A549 (cell line): ENCODE measurements around the gene TMC5. TPM values are rescaled to one million over a fixed set of nuclear protein-coding genes. Genes with fewer than 3 reads are reported as not detected.

ENCODE experiments used
- ATAC-seq, 2 experiments: fragments of 200-7000 bp in 1 of 2; fragments of >200 bp in 1 of 2; cut with Nextera tagmentation in 1 of 2; cut with Tn5 transposase in 1 of 2; 3 replicates each; pipeline versions ENCODE4 v1.8.0 to v1.9.1; 2018 to 2020; ENCODE audit warnings: mild to moderate bottlenecking in 1 of 2, moderate library complexity in 1 of 2
- CTCF ChIA-PET: fragments of 300-600 bp; sonication (Branson Sonifier 250); formaldehyde crosslinking; extraction: SDS; loops from one replicate; lab custom pipeline; 2021; ENCODE audit warnings: antibody characterized with exemption, inconsistent platforms; lab: Yijun Ruan, JAX
- POLR2A ChIA-PET: fragments of 350-600 bp; formaldehyde crosslinking; extraction: SDS; loops from one replicate; lab custom pipeline; 2021; ENCODE audit warnings: antibody characterized with exemption, inconsistent platforms; lab: Yijun Ruan, JAX
- DNase-seq, 2 experiments: peaks; one replicate each; pipeline versions ENCODE4 v3.0.0 to v3.0.0-alpha.2; 2011 to 2016; ENCODE audit warnings: low read depth in 1 of 2, low spot score in 1 of 2
- FAIRE-seq: peaks from 2 replicates; lab custom pipeline; 2011; peaks lifted over from hg19 to GRCh38; lab: Jason Lieb, UNC
- H3K27ac ChIP-seq, 2 experiments: fragments of >200 bp; sonication (Bioruptor Twin); formaldehyde crosslinking; 3 replicates each; pipeline ENCODE4 v1.5.1; 2016 to 2017
- H3K4me1 ChIP-seq: fragments of >200 bp; sonication (Bioruptor Twin); formaldehyde crosslinking; 3 replicates; pipeline ENCODE4 v1.6.1; 2016
- H3K4me2 ChIP-seq: fragments of >200 bp; sonication (Bioruptor Twin); formaldehyde crosslinking; 3 replicates; pipeline ENCODE4 v1.6.1; 2016
- H3K4me3 ChIP-seq: fragments of >200 bp; sonication (Bioruptor Twin); formaldehyde crosslinking; 3 replicates; pipeline ENCODE4 v1.5.1; 2016
- H3K9me3 ChIP-seq: fragments of >200 bp; sonication (Bioruptor Twin); formaldehyde crosslinking; 3 replicates; pipeline ENCODE4 v1.6.1; 2016
- ATOH8 ChIP-seq: fragments of 250-450 bp; sonication (Bioruptor Pico); IDR thresholded peaks from 2 replicates; pipeline ENCODE4 v1.5.0; 2020; ENCODE audit warnings: low read depth, mild to moderate bottlenecking, moderate library complexity
- BHLHE40 ChIP-seq: IDR thresholded peaks from 2 replicates; pipeline ENCODE4 v1.6.1; 2012; ENCODE audit warnings: low read depth, low read length, inconsistent platforms
- CBX2 ChIP-seq: fragments of 200-600 bp; sonication (generic); IDR thresholded peaks from 2 replicates; pipeline ENCODE4 v1.6.1; 2016; ENCODE audit warnings: low read depth, mild to moderate bottlenecking, borderline replicate concordance
- CBX8 ChIP-seq: fragments of 200-600 bp; sonication (generic); IDR thresholded peaks from 2 replicates; pipeline ENCODE4 v1.6.1; 2016
- EHF ChIP-seq: fragments of 250-450 bp; sonication (Bioruptor Pico); IDR thresholded peaks from 2 replicates; pipeline ENCODE4 v1.5.0; 2020; ENCODE audit warnings: mild to moderate bottlenecking
- EHMT2 ChIP-seq: fragments of 200-600 bp; sonication (generic); IDR thresholded peaks from 2 replicates; pipeline ENCODE4 v1.6.1; 2016; ENCODE audit warnings: antibody characterized with exemption, low read depth, mild to moderate bottlenecking, moderate library complexity
- FOSB ChIP-seq: fragments of 250-450 bp; sonication (Bioruptor Pico); IDR thresholded peaks from 2 replicates; pipeline ENCODE4 v1.5.0; 2020; ENCODE audit warnings: mild to moderate bottlenecking, moderate library complexity
- GATA3 ChIP-seq: IDR thresholded peaks from 2 replicates; pipeline ENCODE4 v1.6.1; 2012; ENCODE audit warnings: borderline replicate concordance
- HOXA7 ChIP-seq: fragments of 250-450 bp; sonication (Bioruptor Pico); IDR thresholded peaks from 2 replicates; pipeline ENCODE4 v1.5.0; 2020; ENCODE audit warnings: mild to moderate bottlenecking, moderate library complexity
- JUN ChIP-seq, 2 experiments: fragments of >200 bp; sonication (Bioruptor Twin); formaldehyde crosslinking; IDR thresholded peaks; 2 replicates in 1 of 2; 3 replicates in 1 of 2; pipeline ENCODE4 v1.6.1; 2016 to 2017
- KDM5A ChIP-seq: fragments of 200-600 bp; sonication (generic); IDR thresholded peaks from 2 replicates; pipeline ENCODE4 v1.6.1; 2016; ENCODE audit warnings: antibody characterized with exemption, mild to moderate bottlenecking
- MAFK ChIP-seq: fragments of 450-650 bp; IDR thresholded peaks from 2 replicates; pipeline ENCODE4 v1.6.1; 2014; ENCODE audit not compliant: partially characterized antibody
- NR3C1 ChIP-seq: fragments of >200 bp; sonication (Bioruptor Twin); formaldehyde crosslinking; IDR thresholded peaks from 3 replicates; pipeline ENCODE4 v1.6.1; 2017
- POLR2A ChIP-seq: IDR thresholded peaks from 2 replicates; pipeline ENCODE4 v1.6.1; 2012; ENCODE audit warnings: mild to moderate bottlenecking, low read length
- POLR2AphosphoS2 ChIP-seq: conservative IDR thresholded peaks from 2 replicates; pipeline ENCODE4 v1.6.1; 2012; ENCODE audit warnings: low read length, improper control_type of control experiment, inconsistent platforms
- RAD21 ChIP-seq, 2 experiments: fragments of >200 bp in 1 of 2; sonication (Bioruptor Twin) in 1 of 2; formaldehyde crosslinking in 1 of 2; IDR thresholded peaks in 1 of 2; conservative IDR thresholded peaks in 1 of 2; 2 replicates in 1 of 2; 3 replicates in 1 of 2; pipeline ENCODE4 v1.6.1; 2012 to 2018; ENCODE audit warnings: inconsistent platforms in 1 of 2
- RARB ChIP-seq: fragments of 250-450 bp; sonication (Bioruptor Pico); IDR thresholded peaks from 2 replicates; pipeline ENCODE4 v1.8.0; 2021; ENCODE audit warnings: mild to moderate bottlenecking, moderate library complexity
- RCOR1 ChIP-seq: fragments of 150-350 bp; IDR thresholded peaks from 2 replicates; pipeline ENCODE4 v1.6.1; 2014; ENCODE audit warnings: antibody characterized with exemption, low read length, low read depth
- REST ChIP-seq: fragments of 200-600 bp; sonication (generic); IDR thresholded peaks from 2 replicates; pipeline ENCODE4 v1.6.1; 2016; ENCODE audit warnings: antibody characterized with exemption, mild to moderate bottlenecking, moderate library complexity
- SMC3 ChIP-seq: fragments of >200 bp; sonication (Bioruptor Twin); formaldehyde crosslinking; IDR thresholded peaks from 3 replicates; pipeline ENCODE4 v1.6.1; 2018; ENCODE audit warnings: inconsistent platforms
- USF2 ChIP-seq: fragments of 450-650 bp; IDR thresholded peaks from 2 replicates; pipeline ENCODE4 v1.6.1; 2014; ENCODE audit warnings: antibody characterized with exemption
- ZC3H11A ChIP-seq: fragments of 450-650 bp; IDR thresholded peaks from 2 replicates; pipeline ENCODE4 v1.6.1; 2014; ENCODE audit warnings: antibody characterized with exemption, mild to moderate bottlenecking
- ZFP36 ChIP-seq: fragments of 450-650 bp; IDR thresholded peaks from 2 replicates; pipeline ENCODE4 v1.6.1; 2014; ENCODE audit warnings: borderline replicate concordance; ENCODE audit not compliant: partially characterized antibody
- WGBS: methylation state at CpG from one replicate; pipeline ENCODE4 v1.1.6; 2017; ENCODE audit errors: missing lambda C conversion rate; 5-methylcytosine and 5-hydroxymethylcytosine counted together
- polyA plus RNA-seq, 4 experiments: library from polyadenylated mRNA; depleted of rRNA in 3 of 4; stranded (reverse); fragments of >200 nt; fragmentation: RNase III in 1 of 4; extraction: RNeasy Plus Mini Kit Qiagen cat#74134 plus additional on column Dnase treatment in 1 of 4; gene quantifications; 2 replicates in 3 of 4; 3 replicates in 1 of 4; pipeline ENCODE4 v1.2.3, GENCODE V29; 2011 to 2017
- TF ChIP-seq, protein P1 (sequence below): fragments of >200 bp; sonication (Bioruptor Twin); formaldehyde crosslinking; IDR thresholded peaks from 2 replicates; pipeline ENCODE4 v1.6.1; 2016
- TF ChIP-seq, protein P2 (sequence below): fragments of >200 bp; sonication (Bioruptor Twin); formaldehyde crosslinking; IDR thresholded peaks from 3 replicates; pipeline ENCODE4 v1.5.1; 2016

TMC5 gene
- polyA plus RNA-seq, 2 of the 4 experiments (the other 2 are of a cell fraction): 8.3 to 17.1 TPM

GRCh38 chr16:19460397-19460796 is 42.7 kb downstream of the TMC5 start:
- no peak for TF ChIP-seq HOXA7 (CRISPR knock-in tag)
- no peak for TF ChIP-seq GATA3
- TF ChIP-seq EHMT2: no peak
- no peak for TF ChIP-seq REST
- TF ChIP-seq ZFP36: no peak
- TF ChIP-seq ZC3H11A: no peak
- no peak for TF ChIP-seq RARB
- no peak for TF ChIP-seq ATOH8
- TF ChIP-seq EHF (CRISPR knock-in tag): no peak
- no peak for TF ChIP-seq NR3C1
- no peak for TF ChIP-seq KDM5A
- TF ChIP-seq JUN (IDR thresholded peaks at IDR 0.05): no peak
- no peak for TF ChIP-seq RCOR1
- TF ChIP-seq CBX8: no peak
- TF ChIP-seq CBX2: no peak
- no peak for TF ChIP-seq USF2
- no peak for FAIRE-seq
- CTCF ChIA-PET: interaction anchor here (1.1 kb wide), 1 partner anchor 43 kb away, joined by 3 read pairs; no protein-coding TSS in a partner anchor

DNA sequence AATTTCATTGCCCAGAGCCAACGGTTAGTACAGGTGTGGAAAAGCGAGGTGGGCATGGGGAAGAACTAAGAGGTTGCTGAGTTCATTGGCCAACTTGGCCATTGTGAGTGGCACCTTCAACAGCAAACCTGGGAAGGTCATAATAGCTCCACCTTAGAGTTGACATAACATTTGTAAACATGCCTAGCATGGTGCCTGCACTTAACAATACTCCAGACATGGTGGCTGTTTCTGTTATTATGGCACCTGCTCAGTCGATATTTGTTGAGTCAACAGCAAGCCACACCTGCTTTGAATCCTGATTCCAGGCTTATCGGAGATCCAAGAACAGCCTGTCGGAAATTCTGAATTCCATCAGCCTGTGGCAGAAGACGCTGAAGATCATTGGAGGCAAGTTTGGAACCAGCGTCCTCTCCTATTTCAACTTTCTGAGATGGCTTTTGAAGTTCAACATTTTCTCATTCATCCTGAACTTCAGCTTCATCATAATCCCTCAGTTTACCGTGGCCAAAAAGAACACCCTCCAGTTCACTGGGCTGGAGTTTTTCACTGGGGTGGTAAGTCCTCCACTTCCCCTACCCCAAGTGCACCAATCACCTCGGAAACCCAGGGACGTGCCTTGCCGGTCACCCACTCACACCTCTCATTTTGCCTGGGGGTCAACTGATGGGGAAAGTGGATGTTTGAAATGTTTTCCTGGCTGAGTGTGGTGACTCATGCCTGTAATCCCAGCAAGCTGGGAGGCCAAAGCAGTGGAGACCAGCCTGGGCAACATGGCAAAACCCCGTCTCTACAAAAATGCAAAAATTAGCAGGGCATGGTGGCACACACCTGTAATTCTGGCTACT is 46.0 kb downstream of the TMC5 start:
- no peak for ATAC-seq
- DNase-seq: no peak

More at GRCh38 chr16:19460397-19460796, 42.7 kb downstream of the TMC5 start:
- POLR2A ChIA-PET: no interaction called here
- H3K4me2 ChIP-seq: no peak overlapping the region
- peaks cover 8% of the 10 kb centered on the region; the same call in 2 of the 3 replicates for H3K4me1 ChIP-seq
- no peak for ATAC-seq
- DNase-seq: no peak
- H3K4me3 ChIP-seq: no peak overlapping the region
- no peaks in the 10 kb centered on the region for H3K9me3 ChIP-seq
- H3K27ac ChIP-seq: no peak overlapping the region
- 100% methylated on average over 2 of the region's 2 CpGs for WGBS

More for the DNA sequence above, 46.0 kb downstream of the TMC5 start:
- TF ChIP-seq POLR2A: no peak
- no peak for TF ChIP-seq BHLHE40
- TF ChIP-seq, protein P1, sequence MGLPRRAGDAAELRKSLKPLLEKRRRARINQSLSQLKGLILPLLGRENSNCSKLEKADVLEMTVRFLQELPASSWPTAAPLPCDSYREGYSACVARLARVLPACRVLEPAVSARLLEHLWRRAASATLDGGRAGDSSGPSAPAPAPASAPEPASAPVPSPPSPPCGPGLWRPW: no peak
- TF ChIP-seq FOSB (CRISPR knock-in tag): no peak
- TF ChIP-seq RAD21 (conservative IDR thresholded peaks at IDR 0.05 in 1 of 2, IDR thresholded peaks at IDR 0.05 in 1 of 2): no peak
- no peak for TF ChIP-seq RCOR1
- no peak for TF ChIP-seq MAFK
- TF ChIP-seq REST: no peak
- no peak for TF ChIP-seq POLR2AphosphoS2
- TF ChIP-seq SMC3: no peak
- TF ChIP-seq, protein P2, sequence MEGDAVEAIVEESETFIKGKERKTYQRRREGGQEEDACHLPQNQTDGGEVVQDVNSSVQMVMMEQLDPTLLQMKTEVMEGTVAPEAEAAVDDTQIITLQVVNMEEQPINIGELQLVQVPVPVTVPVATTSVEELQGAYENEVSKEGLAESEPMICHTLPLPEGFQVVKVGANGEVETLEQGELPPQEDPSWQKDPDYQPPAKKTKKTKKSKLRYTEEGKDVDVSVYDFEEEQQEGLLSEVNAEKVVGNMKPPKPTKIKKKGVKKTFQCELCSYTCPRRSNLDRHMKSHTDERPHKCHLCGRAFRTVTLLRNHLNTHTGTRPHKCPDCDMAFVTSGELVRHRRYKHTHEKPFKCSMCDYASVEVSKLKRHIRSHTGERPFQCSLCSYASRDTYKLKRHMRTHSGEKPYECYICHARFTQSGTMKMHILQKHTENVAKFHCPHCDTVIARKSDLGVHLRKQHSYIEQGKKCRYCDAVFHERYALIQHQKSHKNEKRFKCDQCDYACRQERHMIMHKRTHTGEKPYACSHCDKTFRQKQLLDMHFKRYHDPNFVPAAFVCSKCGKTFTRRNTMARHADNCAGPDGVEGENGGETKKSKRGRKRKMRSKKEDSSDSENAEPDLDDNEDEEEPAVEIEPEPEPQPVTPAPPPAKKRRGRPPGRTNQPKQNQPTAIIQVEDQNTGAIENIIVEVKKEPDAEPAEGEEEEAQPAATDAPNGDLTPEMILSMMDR: no peak
- TF ChIP-seq EHF (CRISPR knock-in tag): no peak
- TF ChIP-seq, all 56 proteins: peak for 0
- POLR2A ChIA-PET: no interaction called here
- 83% methylated on average over 12 of the region's 12 CpGs for WGBS
- Histone ChIP-seq H3K4me1 (peaks cover 8% of the 10 kb centered on the region; the same call in 2 of the 3 replicates), H3K27ac (no peak overlapping the region), H3K4me3 (no peak overlapping the region), H3K9me3 (no peaks in the 10 kb centered on the region), H3K4me2 (no peak overlapping the region)
- CTCF ChIA-PET: no interaction called here
- FAIRE-seq: no peak
